Activated gamma-delta T cell treated with Interleukin-2 at 50 U/mL for 16 hours (primary cell): Measurements from ENCODE around the gene HDAC11.
"Not testable (repeated sequence)": the region's sequence is repeated elsewhere in the genome, so short reads cannot be mapped to it uniquely, and the experiment has no call there.

Source experiments
- DNase-seq: peaks from one replicate; pipeline ENCODE4 v3.0.0-alpha.2; 2020

HDAC11 gene

GRCh38 chr3:13479582-13480339 is at the start of gene HDAC11:
HDAC11 (plus strand) TSS chr3:13480306; CDS start chr3:13480348, 42 bp downstream.
- peak; percentile 98 for DNase-seq

GRCh38 chr3:13430411-13430875 is 49.7 kb upstream of the HDAC11 start:
- not testable (repeated sequence) for DNase-seq

- no peak for DNase-seq
Measured at GRCh38 chr3:13432093-13432492, 48.0 kb upstream of the HDAC11 start.

DNA sequence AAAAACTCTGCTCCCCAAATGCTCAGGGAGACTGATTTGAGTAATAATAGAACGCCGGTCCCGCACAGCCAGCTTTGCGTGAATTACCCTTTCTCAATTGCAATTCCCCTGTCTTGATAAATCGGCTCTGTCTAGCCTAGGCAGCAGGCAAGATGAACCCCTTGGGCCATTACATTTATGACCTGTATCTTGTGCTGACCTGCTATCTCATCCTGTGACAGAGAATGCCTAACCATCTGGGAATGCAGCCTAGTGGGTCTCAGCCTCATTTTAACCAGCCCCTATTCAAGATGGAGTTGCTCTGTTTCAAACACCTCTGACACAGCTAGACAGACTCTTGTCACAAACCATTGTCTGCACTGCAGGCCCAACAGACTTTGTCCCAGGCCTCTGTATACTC is 46.2 kb upstream of the HDAC11 start:
- DNase-seq, result no peak

DNA sequence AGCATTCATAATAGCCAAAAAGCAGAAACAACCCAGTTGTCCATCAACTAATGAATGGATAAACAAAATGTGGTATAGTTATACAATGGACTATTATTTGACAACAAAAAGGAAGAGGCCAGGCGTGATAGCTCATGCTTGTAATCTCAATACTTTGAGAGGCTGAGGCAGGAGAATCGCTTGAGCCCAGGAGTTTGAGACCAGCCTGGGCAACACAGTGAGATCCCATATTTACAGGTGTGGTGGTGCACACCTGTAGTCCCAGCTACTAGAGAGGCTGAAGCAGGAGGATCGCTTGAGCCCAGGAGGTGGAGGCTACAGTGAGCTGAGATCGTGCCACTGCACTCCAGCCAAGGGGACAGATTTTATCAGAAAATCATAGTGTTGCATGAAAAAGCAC is 43.9 kb upstream of the HDAC11 start:
- DNase-seq, result not testable (repeated sequence)

DNA sequence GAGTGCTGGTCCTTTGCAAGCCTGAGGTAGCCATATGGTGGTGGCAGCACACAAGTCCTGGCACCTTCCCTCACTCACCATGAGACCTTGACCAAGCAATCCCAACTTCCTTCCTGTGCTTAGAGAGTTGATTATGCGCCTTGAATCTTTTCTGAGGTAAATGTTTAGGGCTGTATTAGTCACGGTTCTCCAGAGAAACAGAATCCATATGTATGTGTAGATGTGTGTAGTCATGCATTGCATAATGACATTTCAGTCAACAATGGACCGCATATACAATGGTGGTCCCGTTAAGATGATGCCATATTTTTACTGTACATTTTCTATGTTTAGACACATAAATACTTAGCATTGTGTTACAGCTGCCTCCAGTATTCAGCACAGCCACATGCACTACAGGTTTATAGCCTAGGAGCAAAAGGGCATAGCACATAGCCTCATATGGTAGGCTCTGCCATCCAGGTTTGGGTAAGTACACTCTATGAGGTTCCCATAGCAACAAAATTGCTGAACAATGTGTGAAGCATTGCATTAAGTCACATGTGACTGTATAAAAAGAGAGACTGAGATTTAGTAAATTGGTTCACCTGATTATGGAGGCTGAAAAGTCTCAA is 39.8 kb upstream of the HDAC11 start:
- DNase-seq, result no peak

DNA sequence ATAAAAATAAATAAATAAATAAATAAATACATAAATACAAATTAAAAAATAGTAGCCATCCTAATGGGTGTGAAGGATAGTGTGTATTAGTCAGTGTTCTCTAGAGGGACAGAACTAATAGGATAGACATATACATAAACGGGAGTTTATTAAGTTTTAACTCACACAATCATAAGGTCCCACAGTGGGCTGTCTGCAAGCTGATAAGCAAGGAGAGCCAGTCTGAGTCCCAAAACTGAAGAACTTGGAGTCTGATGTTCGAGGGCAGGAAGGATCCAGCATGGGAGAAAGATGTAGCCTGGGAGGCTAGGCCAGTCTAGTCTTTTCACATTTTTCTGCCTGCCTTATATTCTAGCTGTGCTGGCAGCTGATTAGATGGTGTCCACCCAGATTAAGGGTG is 37.2 kb upstream of the HDAC11 start:
- DNase-seq, result not testable (repeated sequence)

DNA sequence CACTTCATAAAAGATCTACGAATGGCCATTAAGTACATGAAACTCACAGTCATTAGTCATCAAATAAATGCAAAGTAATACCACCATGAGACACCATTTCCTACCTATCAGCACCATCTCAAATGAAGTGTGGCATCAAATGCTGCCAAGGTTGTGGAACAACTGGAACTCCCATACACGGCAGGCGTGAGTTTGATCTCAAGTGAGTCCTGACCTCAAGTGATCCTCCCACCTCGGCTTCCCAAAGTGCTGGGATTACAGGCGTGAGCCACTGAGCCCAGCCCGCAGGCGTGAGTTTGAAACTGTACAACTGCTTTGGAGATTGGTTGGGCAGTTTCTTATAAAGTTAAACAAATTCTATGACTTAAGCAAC is 28.8 kb upstream of the HDAC11 start:
- no peak for DNase-seq

- DNase-seq, result peak; percentile 43
Measured at GRCh38 chr3:13452490-13453335, 27.4 kb upstream of the HDAC11 start.

- DNase-seq, result no peak
Measured at GRCh38 chr3:13455644-13456043, 24.5 kb upstream of the HDAC11 start.

DNA sequence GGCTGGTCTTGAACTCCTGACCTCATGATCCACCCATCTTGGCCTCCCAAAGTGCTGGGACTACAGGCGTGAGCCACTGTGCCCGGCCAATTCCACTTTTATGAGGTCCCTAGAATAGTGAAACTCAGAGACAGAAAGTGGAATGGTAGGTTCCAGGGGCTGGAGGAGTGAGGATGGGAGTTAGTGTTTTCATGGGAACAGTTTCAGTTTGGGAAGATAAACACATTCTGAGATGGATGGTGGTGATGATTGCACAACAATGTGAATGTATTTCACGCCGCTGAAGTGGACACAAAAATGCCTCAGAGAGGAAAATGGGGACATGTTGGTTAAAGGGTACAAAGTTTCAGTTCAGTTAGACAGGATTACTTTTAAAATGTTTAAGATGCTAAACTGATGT is 22.5 kb upstream of the HDAC11 start:
- no peak for DNase-seq

- DNase-seq, result no peak
Measured at GRCh38 chr3:13459605-13460340, 20.3 kb upstream of the HDAC11 start.

GRCh38 chr3:13460341-13460736 is 19.8 kb upstream of the HDAC11 start:
- DNase-seq, result no peak

DNA sequence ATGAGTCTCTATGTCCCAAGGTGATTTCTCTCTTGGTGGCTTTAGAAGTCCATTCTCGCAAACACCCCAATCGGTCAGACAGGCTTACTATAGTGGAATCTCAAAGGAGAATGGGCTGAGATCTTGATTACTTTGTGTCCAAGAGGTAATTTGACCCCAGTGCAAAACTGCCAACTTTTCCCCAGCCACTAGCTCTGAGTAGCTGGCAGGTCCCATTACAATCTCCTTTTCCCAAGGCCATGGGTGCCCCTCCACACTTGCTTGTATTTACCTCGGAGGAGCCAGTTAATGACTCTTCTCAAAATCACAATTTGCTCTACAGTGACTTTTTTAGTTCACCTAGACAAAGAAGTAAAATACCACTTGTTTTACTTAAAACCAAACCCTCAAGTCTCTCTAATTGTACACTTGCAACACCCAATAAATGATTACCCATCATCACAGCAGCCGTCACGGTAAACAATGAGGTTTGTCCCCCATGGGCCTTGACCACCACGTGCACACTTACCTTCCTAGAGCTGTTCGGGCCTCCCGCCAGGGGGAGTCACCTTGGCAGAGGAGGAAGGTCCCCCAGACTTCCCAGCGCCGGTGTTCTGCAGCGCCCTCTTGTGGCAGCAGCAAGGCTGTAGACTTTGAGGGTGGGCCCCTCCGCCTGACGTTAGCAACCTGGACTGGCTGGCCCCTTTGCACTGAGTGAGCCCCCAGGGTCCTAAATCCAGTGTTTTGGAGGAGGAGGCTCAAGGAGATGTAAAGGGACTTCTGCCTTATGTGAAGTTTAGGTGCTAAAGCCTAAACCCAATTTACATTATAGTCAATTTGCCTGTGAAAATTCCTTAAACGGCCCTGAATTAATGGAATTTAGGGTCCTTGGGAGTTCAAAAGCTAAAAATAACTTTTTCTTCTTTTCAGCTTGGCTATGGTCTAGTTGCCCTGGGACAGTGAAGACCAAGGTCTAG is 18.7 kb upstream of the HDAC11 start:
- DNase-seq, result peak; percentile 64

GRCh38 chr3:13462125-13462629 is 17.9 kb upstream of the HDAC11 start:
- no peak for DNase-seq

DNA sequence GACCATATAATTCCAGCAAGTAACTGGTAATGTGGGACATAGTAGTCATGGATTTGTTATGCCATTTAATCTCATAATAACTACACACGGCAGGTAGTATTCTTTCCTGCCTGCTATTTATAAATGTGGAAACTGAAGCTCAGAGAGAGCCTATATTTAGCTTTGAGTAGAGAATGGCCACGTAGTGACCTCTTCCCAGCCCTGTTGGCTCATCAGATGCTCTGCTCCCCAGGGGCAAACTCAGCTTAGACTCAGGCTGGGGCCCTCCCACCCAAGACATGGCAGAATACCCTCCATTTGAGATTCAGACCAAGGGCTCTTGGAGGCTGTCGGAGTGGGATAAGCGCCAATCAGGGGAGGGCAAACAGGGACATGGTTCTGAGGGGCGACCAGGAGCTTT is 17.3 kb upstream of the HDAC11 start:
- no peak for DNase-seq

GRCh38 chr3:13463618-13464400 is 16.3 kb upstream of the HDAC11 start:
- DNase-seq, result no peak

DNA sequence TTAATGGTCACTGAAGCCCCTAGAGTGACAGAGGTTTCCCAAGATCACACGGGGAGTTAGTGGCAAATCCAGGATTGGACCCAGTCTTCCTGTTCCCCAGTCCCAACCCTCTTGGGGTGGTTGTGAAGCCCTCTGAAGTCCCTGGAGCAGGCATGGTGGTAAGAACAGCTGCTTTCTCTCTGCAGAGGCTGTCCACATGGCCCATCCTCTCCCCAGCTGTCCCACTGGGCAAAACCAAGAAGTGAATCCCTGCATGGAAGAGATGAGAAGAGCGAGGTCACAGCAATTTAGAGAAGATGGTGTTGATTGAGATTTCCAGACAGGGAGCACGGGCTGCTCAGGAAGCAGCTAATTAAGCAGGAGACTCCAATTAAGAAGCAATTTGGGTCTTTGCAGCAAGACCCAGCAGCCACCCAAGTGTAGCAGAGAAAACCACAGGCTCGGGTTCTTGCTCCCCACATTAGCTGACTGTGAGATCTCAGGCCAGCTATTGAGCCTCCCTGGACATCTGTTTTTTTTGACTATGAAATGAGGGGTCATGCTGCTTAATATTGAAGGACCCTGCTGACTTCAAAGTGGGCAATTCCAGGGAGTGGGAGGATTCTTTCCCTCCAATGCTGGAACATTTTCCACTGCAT is 14.8 kb upstream of the HDAC11 start:
- no peak for DNase-seq

GRCh38 chr3:13466781-13467180 is 13.3 kb upstream of the HDAC11 start:
- no peak for DNase-seq
